Measurements from ENCODE around the gene LEFTY2. TPM values are rescaled to one million over a fixed set of nuclear protein-coding genes. Genes with fewer than 3 reads are reported as not detected.
A peak's percentile ranks its signal among the peaks of the same experiment; 100 is the strongest.

LEFTY2 gene
- total and polyA plus RNA-seq, 9 of the 15 experiments (the other 6 are each of a cell fraction or from before 2014, with no cell fraction given): 0.04 to 0.14 TPM; not detected in 7

DNA sequence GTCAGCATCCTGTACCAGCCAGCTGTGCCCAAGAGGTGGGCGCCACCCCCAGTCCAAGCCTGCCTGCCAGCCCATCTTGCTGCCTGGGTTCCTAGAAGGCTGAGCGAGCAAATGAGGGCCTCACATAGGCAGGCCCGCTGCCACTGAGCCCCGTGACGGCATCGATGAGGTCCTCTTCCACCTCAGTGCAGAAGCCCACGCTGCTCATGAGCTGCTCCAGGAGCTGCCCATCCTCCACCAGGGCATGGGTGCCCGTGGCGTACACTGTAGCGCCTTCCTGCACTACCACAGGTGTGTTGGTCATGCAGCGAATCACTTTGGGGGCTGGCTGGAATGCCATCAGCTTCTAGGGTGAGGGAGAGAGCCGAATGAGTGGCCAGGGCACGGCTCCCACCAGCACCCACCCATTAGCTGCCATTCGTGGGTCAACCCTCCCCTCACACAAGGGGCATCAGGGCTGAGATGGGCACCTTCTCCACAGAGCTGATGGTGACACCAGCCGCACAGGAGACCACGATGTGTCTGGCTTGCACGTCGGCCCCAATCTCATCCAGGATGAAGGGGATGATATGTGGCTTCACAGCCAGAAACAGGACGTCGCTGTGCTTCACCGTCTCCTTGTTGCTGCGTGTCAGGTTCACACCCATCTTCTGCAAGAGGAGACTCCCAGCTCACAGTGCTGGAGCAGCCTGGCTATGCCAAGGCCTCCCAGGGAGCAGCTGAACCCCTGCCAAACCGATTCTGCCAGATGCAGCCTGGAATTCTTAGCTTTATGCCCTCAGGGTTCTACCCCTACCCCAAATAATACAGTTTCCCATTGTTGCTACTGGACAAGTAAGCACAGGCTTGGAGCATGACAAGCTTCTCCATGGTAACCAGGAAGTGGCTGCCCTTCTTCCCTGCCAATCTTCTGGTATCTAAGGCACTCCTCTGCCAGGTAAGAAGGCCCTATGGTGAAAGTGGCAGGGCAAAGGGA, 19.0 kb downstream of the LEFTY2 start (continued):
- TF ChIP-seq MGA (IDR thresholded peaks at IDR 0.05) (no peak), DMBX1 (CRISPR knock-in tag; IDR thresholded peaks at IDR 0.05; ENCODE audit: borderline replicate concordance) (no peak), KDM5B (IDR thresholded peaks at IDR 0.05; ENCODE audit: insufficient replicate concordance, low read depth, low read length) (peak; percentile 44), KAT2B (IDR thresholded peaks at IDR 0.05; ENCODE audit: low read depth, low read length) (no peak), TEAD4 (IDR thresholded peaks at IDR 0.05; ENCODE audit: low read length) (no peak), TEAD4 (CRISPR knock-in tag; IDR thresholded peaks at IDR 0.05; ENCODE audit: borderline replicate concordance) (no peak; the same call in 1 of the 2 replicates), ZNF347 (CRISPR knock-in tag; IDR thresholded peaks at IDR 0.05; ENCODE audit: low read depth) (no peak), CLOCK (CRISPR knock-in tag; IDR thresholded peaks at IDR 0.05; ENCODE audit: borderline replicate concordance) (no peak)
- TF ChIP-seq, protein P1, sequence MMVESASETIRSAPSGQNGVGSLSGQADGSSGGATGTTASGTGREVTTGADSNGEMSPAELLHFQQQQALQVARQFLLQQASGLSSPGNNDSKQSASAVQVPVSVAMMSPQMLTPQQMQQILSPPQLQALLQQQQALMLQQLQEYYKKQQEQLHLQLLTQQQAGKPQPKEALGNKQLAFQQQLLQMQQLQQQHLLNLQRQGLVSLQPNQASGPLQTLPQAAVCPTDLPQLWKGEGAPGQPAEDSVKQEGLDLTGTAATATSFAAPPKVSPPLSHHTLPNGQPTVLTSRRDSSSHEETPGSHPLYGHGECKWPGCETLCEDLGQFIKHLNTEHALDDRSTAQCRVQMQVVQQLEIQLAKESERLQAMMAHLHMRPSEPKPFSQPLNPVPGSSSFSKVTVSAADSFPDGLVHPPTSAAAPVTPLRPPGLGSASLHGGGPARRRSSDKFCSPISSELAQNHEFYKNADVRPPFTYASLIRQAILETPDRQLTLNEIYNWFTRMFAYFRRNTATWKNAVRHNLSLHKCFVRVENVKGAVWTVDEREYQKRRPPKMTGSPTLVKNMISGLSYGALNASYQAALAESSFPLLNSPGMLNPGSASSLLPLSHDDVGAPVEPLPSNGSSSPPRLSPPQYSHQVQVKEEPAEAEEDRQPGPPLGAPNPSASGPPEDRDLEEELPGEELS (CRISPR knock-in tag; IDR thresholded peaks at IDR 0.05; ENCODE audit: borderline replicate concordance): no peak
